Measurements from ENCODE around the gene CWC27. TPM values are rescaled to one million over a fixed set of nuclear protein-coding genes. Genes with fewer than 3 reads are reported as not detected.

Gene CWC27
- total and polyA plus RNA-seq, 9 of the 15 experiments (the other 6 are each of a cell fraction or from before 2014, with no cell fraction given) = 19.7 to 49.3 (median 38.3) TPM

GRCh38 chr5:64949331-64949730 is 180.6 kb downstream of the CWC27 start:
- Histone ChIP-seq H3K36me3 (ENCODE audit: control insufficient read depth, insufficient read depth, low read length) (no peaks in the 10 kb centered on the region), H3K4me2 (ENCODE audit: insufficient read depth, low read length) (no peak overlapping the region), H3K9me3 (replicated peaks; ENCODE audit: control insufficient read depth, insufficient read depth, low read depth, low read length) (no peaks in the 10 kb centered on the region), H3K27ac (ENCODE audit: extremely low read depth, low read depth, low read length) (no peak overlapping the region), H3K9ac (ENCODE audit: insufficient read depth in 1 of 2, low read depth in 2 of 2, low read length in 2 of 2) (no peak overlapping the region), H3K9me1 (ENCODE audit: control insufficient read depth, insufficient read depth, low read length) (no peaks in the 10 kb centered on the region), H2AFZ (ENCODE audit: low read depth, low read length) (no peak overlapping the region), H3K4me3 (no peak overlapping the region), H3K27me3 (ENCODE audit: control insufficient read depth in 2 of 2, insufficient read depth in 2 of 2, low read length in 2 of 2) (no peaks in the 10 kb centered on the region), H3K4me1 (replicated peaks in 1 of 2; ENCODE audit: control insufficient read depth in 2 of 2, insufficient read depth in 2 of 2, low read length in 2 of 2) (no peaks in the 10 kb centered on the region; a peak in 1 of 5 replicates), H3K79me2 (ENCODE audit: control insufficient read depth, insufficient read depth, low read length) (no peaks in the 10 kb centered on the region), H4K20me1 (replicated peaks; ENCODE audit: control insufficient read depth, insufficient read depth, low read length) (no peaks in the 10 kb centered on the region)
- WGBS (ENCODE audit: insufficient coverage, low coverage, missing lambda C conversion rate) = 60% methylated on average over 3 of the region's 3 CpGs
- TF ChIP-seq GATA2 (CRISPR knock-in tag; IDR thresholded peaks at IDR 0.05) = no peak
- TF ChIP-seq POLR3A (IDR thresholded peaks at IDR 0.05; ENCODE audit: borderline replicate concordance, extremely low read depth, insufficient read depth, insufficient read length) = no peak
- TF ChIP-seq ZNF75A (CRISPR knock-in tag; IDR thresholded peaks at IDR 0.05) = no peak
- TF ChIP-seq IRF9 (tag; IDR thresholded peaks at IDR 0.05) = no peak
- no peak for TF ChIP-seq MXD1 (CRISPR knock-in tag; IDR thresholded peaks at IDR 0.05; ENCODE audit: borderline replicate concordance, poor library complexity, severe bottlenecking)
- no peak for TF ChIP-seq SMARCA4 (IDR thresholded peaks at IDR 0.05)
- TF ChIP-seq L3MBTL2 (IDR thresholded peaks at IDR 0.05) = no peak
- TF ChIP-seq, protein P1, sequence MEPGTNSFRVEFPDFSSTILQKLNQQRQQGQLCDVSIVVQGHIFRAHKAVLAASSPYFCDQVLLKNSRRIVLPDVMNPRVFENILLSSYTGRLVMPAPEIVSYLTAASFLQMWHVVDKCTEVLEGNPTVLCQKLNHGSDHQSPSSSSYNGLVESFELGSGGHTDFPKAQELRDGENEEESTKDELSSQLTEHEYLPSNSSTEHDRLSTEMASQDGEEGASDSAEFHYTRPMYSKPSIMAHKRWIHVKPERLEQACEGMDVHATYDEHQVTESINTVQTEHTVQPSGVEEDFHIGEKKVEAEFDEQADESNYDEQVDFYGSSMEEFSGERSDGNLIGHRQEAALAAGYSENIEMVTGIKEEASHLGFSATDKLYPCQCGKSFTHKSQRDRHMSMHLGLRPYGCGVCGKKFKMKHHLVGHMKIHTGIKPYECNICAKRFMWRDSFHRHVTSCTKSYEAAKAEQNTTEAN (CRISPR knock-in tag; IDR thresholded peaks at IDR 0.05) = no peak
- no peak for TF ChIP-seq ZNF668 (CRISPR knock-in tag; IDR thresholded peaks at IDR 0.05)
- intact Hi-C loops (cut with micrococcal nuclease) = loop anchor here (10.0 kb wide), 2 partner anchors 135 to 315 kb away; no protein-coding TSS in a partner anchor
- CTCF ChIA-PET (ENCODE audit: low intra/inter-chr PET ratio) = no interaction called here
- FAIRE-seq = no peak
- BruUV-seq (replicated peaks) = no TSS peak
- POLR2A ChIA-PET = interaction anchor here (0.7 kb wide), 1 partner anchor 58 kb away, joined by 3 read pairs; no protein-coding TSS in a partner anchor
- no peak for ATAC-seq
- no peak for DNase-seq (ENCODE audit: extremely low read depth in 1 of 4, low spot score in 3 of 4)
- in situ Hi-C loops (cut with MboI) = no loop called here

All from K562 (cell line).